Mesothelial cell of epicardium (in vitro differentiated cells): ENCODE measurements around the gene RNF141. TPM values are rescaled to one million over a fixed set of nuclear protein-coding genes. Genes with fewer than 3 reads are reported as not detected.

Source experiments
- DNase-seq, 2 experiments: peaks; one replicate each; pipeline ENCODE4 v3.0.0; 2021; ENCODE audit warnings: low spot score in 2 of 2; ENCODE audit not compliant: unreplicated experiment in 2 of 2
- H3K27ac Mint-ChIP-seq: 2 replicates; pipeline ENCODE4 v1.8.0; 2021; ENCODE audit warnings: mixed read lengths
- H3K27me3 Mint-ChIP-seq: 2 replicates; pipeline ENCODE4 v1.8.0; 2021; ENCODE audit warnings: low read depth, mixed read lengths
- H3K36me3 Mint-ChIP-seq: 2 replicates; pipeline ENCODE4 v1.8.0; 2021; ENCODE audit warnings: mixed read lengths
- H3K4me1 Mint-ChIP-seq: 2 replicates; pipeline ENCODE4 v1.8.0; 2021; ENCODE audit warnings: mixed read lengths
- H3K4me3 Mint-ChIP-seq: 2 replicates; pipeline ENCODE4 v1.8.0; 2021; ENCODE audit warnings: mild to moderate bottlenecking, moderate library complexity, mixed read lengths
- H3K9me3 Mint-ChIP-seq: 2 replicates; pipeline ENCODE4 v1.8.0; 2021; ENCODE audit warnings: mixed read lengths
- total RNA-seq: library from RNA; stranded (reverse); gene quantifications from 3 replicates; pipeline ENCODE4 v1.2.1, GENCODE V29; 2021
- TF ChIP-seq, protein P1 (sequence below): fragments of 200-600 bp; sonication (generic); IDR thresholded peaks from one replicate; pipeline ENCODE4 v1.5.0; 2021; ENCODE audit warnings: antibody characterized with exemption; ENCODE audit not compliant: unreplicated experiment

The RNF141 gene
- total RNA-seq, 1 donor from 2014 or later = 24.9 TPM

DNA sequence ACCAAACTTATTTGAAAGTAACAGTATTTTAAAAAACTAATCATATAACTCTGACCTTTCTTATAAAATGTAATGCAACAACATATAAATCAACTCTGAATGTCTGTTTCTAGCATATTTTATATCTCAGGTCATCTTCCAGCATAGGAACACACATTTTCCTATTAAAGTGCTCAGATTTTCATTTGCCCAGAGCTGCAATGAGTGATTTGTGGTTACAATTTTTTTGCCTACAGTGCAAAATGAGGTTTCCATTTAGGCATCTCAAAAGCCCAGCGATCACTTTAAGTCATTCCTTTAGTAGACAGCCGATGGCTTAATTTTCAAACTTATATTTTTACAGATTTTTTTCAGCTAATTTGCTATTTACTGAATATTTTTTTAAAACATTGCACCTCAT, 26.5 kb upstream of the RNF141 start:
- no peaks in the 10 kb centered on the region for H3K9me3 Mint-ChIP-seq
- H3K36me3 Mint-ChIP-seq = no peaks in the 10 kb centered on the region
- no peak overlapping the region for H3K4me3 Mint-ChIP-seq
- DNase-seq = no peak
- TF ChIP-seq, protein P1, sequence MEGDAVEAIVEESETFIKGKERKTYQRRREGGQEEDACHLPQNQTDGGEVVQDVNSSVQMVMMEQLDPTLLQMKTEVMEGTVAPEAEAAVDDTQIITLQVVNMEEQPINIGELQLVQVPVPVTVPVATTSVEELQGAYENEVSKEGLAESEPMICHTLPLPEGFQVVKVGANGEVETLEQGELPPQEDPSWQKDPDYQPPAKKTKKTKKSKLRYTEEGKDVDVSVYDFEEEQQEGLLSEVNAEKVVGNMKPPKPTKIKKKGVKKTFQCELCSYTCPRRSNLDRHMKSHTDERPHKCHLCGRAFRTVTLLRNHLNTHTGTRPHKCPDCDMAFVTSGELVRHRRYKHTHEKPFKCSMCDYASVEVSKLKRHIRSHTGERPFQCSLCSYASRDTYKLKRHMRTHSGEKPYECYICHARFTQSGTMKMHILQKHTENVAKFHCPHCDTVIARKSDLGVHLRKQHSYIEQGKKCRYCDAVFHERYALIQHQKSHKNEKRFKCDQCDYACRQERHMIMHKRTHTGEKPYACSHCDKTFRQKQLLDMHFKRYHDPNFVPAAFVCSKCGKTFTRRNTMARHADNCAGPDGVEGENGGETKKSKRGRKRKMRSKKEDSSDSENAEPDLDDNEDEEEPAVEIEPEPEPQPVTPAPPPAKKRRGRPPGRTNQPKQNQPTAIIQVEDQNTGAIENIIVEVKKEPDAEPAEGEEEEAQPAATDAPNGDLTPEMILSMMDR = no peak
- no peak overlapping the region for H3K27ac Mint-ChIP-seq
- no peaks in the 10 kb centered on the region for H3K27me3 Mint-ChIP-seq
- H3K4me1 Mint-ChIP-seq = no peaks in the 10 kb centered on the region

DNA sequence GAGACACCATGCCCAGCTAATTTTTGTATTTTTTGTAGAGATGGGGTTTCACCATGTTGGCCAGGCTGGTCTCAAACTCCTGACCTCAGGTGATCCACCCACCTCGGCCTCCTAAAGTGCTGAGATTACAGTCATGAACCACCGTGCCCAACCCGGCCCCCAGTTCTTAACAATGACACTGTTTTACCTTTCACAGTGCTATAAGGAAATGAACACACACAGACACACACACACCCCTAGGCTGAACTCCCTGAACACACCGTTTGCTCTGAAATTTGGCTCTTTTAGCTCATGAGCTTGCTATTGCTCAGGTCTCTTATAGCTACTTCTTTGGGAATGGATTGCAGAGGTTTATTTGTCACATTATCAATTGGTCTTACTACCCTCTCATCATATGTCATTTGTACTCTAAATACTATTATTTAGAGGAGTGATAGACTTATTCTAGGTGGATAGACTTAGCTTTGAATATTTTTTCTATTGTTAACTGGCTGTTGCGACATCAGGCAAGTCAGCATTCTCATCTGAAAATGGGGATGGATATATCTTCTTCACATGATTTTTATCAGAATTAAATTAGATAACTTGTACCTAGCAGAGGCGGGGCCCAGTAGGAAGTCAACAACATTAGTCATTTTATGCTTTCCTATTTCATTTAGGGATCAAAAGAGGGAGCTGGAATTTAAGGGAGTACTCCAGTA, 25.4 kb upstream of the RNF141 start:
- Mint-ChIP-seq H3K27ac (no peak overlapping the region), H3K4me3 (no peak overlapping the region), H3K4me1 (no peaks in the 10 kb centered on the region), H3K36me3 (no peaks in the 10 kb centered on the region), H3K9me3 (no peaks in the 10 kb centered on the region), H3K27me3 (no peaks in the 10 kb centered on the region)
- TF ChIP-seq, protein P1 = no peak
- DNase-seq = no peak

DNA sequence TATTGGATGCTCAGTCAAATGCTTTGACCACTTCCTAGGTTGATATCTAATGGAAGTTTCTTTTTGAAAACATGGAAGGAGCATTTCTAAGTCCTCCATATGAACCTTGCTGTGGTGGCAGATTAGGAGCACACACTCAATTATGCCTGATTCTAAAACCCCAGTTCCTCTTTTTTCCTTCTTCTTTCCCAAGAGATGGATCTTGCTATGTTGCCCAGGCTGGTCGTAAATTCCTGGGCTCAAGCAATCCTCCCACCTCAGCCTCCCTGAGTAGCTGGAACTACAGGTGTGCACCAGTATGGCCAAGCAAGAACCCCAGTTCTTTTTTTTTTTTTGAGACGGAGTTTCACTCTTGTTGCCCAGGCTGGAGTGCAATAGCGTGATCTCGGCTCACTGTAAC, 24.5 kb upstream of the RNF141 start:
- TF ChIP-seq, protein P1 = no peak
- Mint-ChIP-seq H3K4me3 (no peak overlapping the region), H3K4me1 (no peaks in the 10 kb centered on the region), H3K9me3 (no peaks in the 10 kb centered on the region), H3K27ac (no peak overlapping the region), H3K36me3 (no peaks in the 10 kb centered on the region), H3K27me3 (no peaks in the 10 kb centered on the region)
- DNase-seq = no peak

DNA sequence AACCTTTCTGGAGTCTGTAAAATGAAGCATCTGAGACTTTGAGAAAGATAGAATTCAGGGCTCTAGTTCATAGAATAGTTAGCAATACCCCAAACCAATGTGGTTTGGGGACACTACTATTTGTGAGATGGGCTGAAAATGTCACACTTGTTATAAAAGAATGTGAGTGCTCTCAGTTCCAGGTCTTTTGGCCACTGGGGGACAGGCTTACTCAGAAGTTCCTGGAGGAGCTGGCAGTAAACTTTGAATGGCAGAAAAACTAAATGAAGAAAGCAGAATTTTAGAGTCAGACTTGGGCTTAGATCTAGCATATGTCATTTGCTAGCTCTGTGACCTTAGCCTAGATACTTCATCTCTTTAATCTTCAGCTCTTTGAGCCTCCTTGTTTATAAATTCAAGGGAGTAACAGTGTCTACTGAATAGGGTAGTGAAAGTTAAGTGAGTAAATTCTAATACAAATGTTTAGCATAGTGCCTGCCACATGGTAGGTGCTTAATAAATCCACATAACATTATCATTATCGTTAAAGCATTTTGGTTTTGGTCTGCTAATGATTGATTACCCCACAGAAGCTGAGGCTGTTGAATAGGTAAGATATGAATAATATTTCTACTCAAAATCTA, 23.8 kb upstream of the RNF141 start:
- Mint-ChIP-seq H3K9me3 (no peaks in the 10 kb centered on the region), H3K4me3 (no peak overlapping the region), H3K4me1 (no peaks in the 10 kb centered on the region), H3K36me3 (no peaks in the 10 kb centered on the region), H3K27me3 (no peaks in the 10 kb centered on the region), H3K27ac (no peak overlapping the region)
- TF ChIP-seq, protein P1 = no peak
- DNase-seq = no peak

DNA sequence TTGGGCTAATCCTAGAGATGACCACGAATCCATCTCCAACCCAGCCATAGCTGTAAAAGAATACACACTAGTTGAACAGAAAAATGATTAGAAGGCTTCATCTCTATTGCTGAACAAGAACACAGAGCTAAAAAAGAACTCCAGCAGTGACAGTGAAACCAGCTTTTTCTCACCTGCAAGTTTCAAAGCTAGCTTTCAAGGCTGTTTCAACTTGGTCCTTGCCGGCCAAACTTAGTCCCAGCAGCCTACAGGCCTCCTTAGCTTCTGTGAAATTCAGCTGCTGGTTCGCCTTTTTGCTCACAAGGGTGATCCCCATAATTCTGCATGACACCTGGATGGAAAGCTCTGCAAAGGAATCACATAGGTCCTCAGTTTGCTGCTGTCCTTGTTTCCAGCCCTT, 23.0 kb upstream of the RNF141 start:
- H3K9me3 Mint-ChIP-seq = no peaks in the 10 kb centered on the region
- no peak for DNase-seq
- no peaks in the 10 kb centered on the region for H3K27me3 Mint-ChIP-seq
- no peak overlapping the region for H3K27ac Mint-ChIP-seq
- no peaks in the 10 kb centered on the region for H3K36me3 Mint-ChIP-seq
- no peaks in the 10 kb centered on the region for H3K4me1 Mint-ChIP-seq
- TF ChIP-seq, protein P1 = no peak
- H3K4me3 Mint-ChIP-seq = no peak overlapping the region
